Uterus (tissue), 2 donors: ENCODE measurements around the gene SH3BP5.

ENCODE experiments used
- CTCF ChIP-seq, 4 experiments: fragments of 200-600 bp in 2 of 4; fragments of 450-650 bp in 2 of 4; sonication (generic) in 2 of 4; IDR thresholded peaks; one replicate each; pipeline ENCODE4 v1.5.1; 2016 to 2019; ENCODE audit warnings: antibody characterized with exemption in 4 of 4, mild to moderate bottlenecking in 2 of 4, moderate library complexity in 1 of 4
- POLR2A ChIP-seq, 2 donors: fragments of 450-650 bp; IDR thresholded peaks; one replicate each; pipeline ENCODE4 v1.6.1; 2016; ENCODE audit warnings: antibody characterized with exemption in 2 of 2, mild to moderate bottlenecking in 1 of 2, moderate library complexity in 1 of 2

GRCh38 chr3:15243822-15244482 is 88.4 kb downstream of the SH3BP5 start:
- TF ChIP-seq CTCF (IDR thresholded peaks at IDR 0.05) (no peak), POLR2A (IDR thresholded peaks at IDR 0.05) (no peak)
